HCT116 (cell line): Measurements from ENCODE around the gene GDPD1.

Experiments used
- ATF3 ChIP-seq: IDR thresholded peaks from 2 replicates; pipeline ENCODE4 v1.6.1; 2012
- CEBPB ChIP-seq: IDR thresholded peaks from 2 replicates; pipeline ENCODE4 v1.6.1; 2012; ENCODE audit warnings: low read depth
- CTCF ChIP-seq, 3 experiments: fragments of 200-600 bp in 1 of 3; sonication (generic) in 1 of 3; IDR thresholded peaks in 2 of 3; conservative IDR thresholded peaks in 1 of 3; 2 replicates each; pipeline ENCODE4 v1.5.1; 2012 to 2017; ENCODE audit warnings: low read depth in 2 of 3, low read length in 2 of 3, antibody characterized with exemption in 1 of 3, borderline replicate concordance in 1 of 3, control low read depth in 1 of 3, mild to moderate bottlenecking in 1 of 3, mixed read lengths in 1 of 3, mixed run types in 1 of 3, moderate library complexity in 1 of 3; ENCODE audit not compliant: insufficient read depth in 1 of 3
- EZH2 ChIP-seq: fragments of 200-600 bp; sonication (generic); IDR thresholded peaks from 2 replicates; pipeline ENCODE4 v1.6.1; 2017; ENCODE audit warnings: antibody characterized with exemption, mixed run types
- JUND ChIP-seq: IDR thresholded peaks from 2 replicates; pipeline ENCODE4 v1.6.1; 2012
- POLR2A ChIP-seq: IDR thresholded peaks from 2 replicates; pipeline ENCODE4 v1.7.0; 2011; ENCODE audit warnings: borderline replicate concordance; ENCODE audit not compliant: insufficient read depth, insufficient read length; ENCODE audit errors: extremely low read depth
- POLR2AphosphoS5 ChIP-seq: IDR thresholded peaks from 2 replicates; pipeline ENCODE4 v1.6.1; 2011; ENCODE audit warnings: mild to moderate bottlenecking, low read depth, low read length, moderate library complexity
- RAD21 ChIP-seq: IDR thresholded peaks from 2 replicates; pipeline ENCODE4 v1.6.1; 2012; ENCODE audit warnings: low read depth, mild to moderate bottlenecking
- REST ChIP-seq: IDR thresholded peaks from 2 replicates; pipeline ENCODE4 v1.6.1; 2012; ENCODE audit warnings: low read depth
- SP1 ChIP-seq: IDR thresholded peaks from 2 replicates; pipeline ENCODE4 v1.6.1; 2012; ENCODE audit warnings: low read depth
- TCF7L2 ChIP-seq: IDR thresholded peaks from 2 replicates; pipeline ENCODE4 v1.7.0; 2011; ENCODE audit warnings: borderline replicate concordance, inconsistent platforms; ENCODE audit not compliant: insufficient read depth, insufficient read length; ENCODE audit errors: extremely low read depth
- TF ChIP-seq, protein P1 (sequence below): IDR thresholded peaks from 2 replicates; pipeline ENCODE4 v1.6.1; 2012

DNA sequence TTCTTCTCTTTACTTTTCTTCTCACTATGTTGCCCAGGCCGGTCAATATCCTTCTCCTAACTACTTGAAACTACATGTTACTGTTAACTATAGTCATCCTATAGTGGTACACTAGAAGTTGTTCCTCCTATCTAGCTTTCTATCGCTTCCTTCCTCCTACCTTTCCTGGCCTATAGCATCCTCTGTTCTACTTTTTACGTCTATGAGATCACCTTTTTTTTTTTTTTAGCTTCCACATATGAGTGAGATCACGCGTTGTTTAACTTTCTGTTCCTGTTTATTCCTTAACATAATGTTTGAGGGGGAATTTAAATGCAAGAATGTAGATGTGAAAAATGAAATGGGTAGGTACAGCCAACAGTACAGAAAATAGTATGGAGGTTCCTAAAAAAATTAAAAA is 80.6 kb downstream of the GDPD1 start:
- TF ChIP-seq CTCF (IDR thresholded peaks at IDR 0.05 in 2 of 3, conservative IDR thresholded peaks at IDR 0.05 in 1 of 3; ENCODE audit: borderline replicate concordance in 1 of 3, insufficient read depth in 1 of 3, low read depth in 2 of 3, low read length in 2 of 3), result no peak
- TF ChIP-seq TCF7L2, result no peak
- no peak for TF ChIP-seq JUND
- TF ChIP-seq, protein P1, sequence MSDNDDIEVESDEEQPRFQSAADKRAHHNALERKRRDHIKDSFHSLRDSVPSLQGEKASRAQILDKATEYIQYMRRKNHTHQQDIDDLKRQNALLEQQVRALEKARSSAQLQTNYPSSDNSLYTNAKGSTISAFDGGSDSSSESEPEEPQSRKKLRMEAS, result no peak
- no peak for TF ChIP-seq POLR2A
- TF ChIP-seq RAD21, result no peak
- no peak for TF ChIP-seq POLR2AphosphoS5
- TF ChIP-seq CEBPB, result no peak
- TF ChIP-seq ATF3, result no peak
- TF ChIP-seq EZH2, result no peak
- TF ChIP-seq SP1, result no peak
- TF ChIP-seq REST, result no peak
